Caco-2 (cell line): ENCODE measurements around the gene CCDC102B. TPM values are rescaled to one million over a fixed set of nuclear protein-coding genes. Genes with fewer than 3 reads are reported as not detected.

Source experiments
- BruUV-seq: library from RNA; stranded (reverse); fragments of 400-500 nt; replicated peaks from 2 replicates; lab custom pipeline; 2021; lab: Mats Ljungman, UMichigan
- CTCF ChIA-PET: fragments of 300-600 bp; sonication (Branson Sonifier 250); formaldehyde crosslinking; loops from one replicate; lab custom pipeline; 2022; ENCODE audit warnings: antibody characterized with exemption; lab: Charles Lee
- POLR2A ChIA-PET: fragments of 300-600 bp; sonication (Branson Sonifier 250); formaldehyde crosslinking; loops from one replicate; lab custom pipeline; 2022; ENCODE audit warnings: antibody characterized with exemption; lab: Charles Lee
- DNase-seq, 2 experiments: peaks; one replicate each; pipeline versions ENCODE4 v3.0.0 to v3.0.0-alpha.2; 2020 to 2022
- H3K27me3 ChIP-seq: replicated peaks from 2 replicates; pipeline ENCODE4 v1.6.0; 2011; ENCODE audit warnings: low read length; ENCODE audit not compliant: control insufficient read depth, insufficient read depth
- H3K36me3 ChIP-seq: 2 replicates; pipeline ENCODE4 v1.5.1; 2011; ENCODE audit warnings: low read length; ENCODE audit not compliant: control insufficient read depth, insufficient read depth
- H3K4me1 ChIP-seq: fragments of 250-450 bp; sonication (Bioruptor Pico); 2 replicates; pipeline ENCODE4 v1.5.1; 2020; ENCODE audit warnings: mild to moderate bottlenecking
- H3K4me3 ChIP-seq: 2 replicates; pipeline ENCODE4 v1.5.1; 2011; ENCODE audit warnings: low read depth, mild to moderate bottlenecking, control low read depth, low read length
- H3K9me3 ChIP-seq: fragments of 250-450 bp; sonication (Bioruptor Pico); 2 replicates; pipeline ENCODE4 v1.5.1; 2020; ENCODE audit warnings: mild to moderate bottlenecking, moderate library complexity
- H3K27ac Mint-ChIP-seq: one replicate; pipeline ENCODE4 v1.8.0; 2022; ENCODE audit warnings: mixed read lengths; ENCODE audit not compliant: unreplicated experiment
- H3K27me3 Mint-ChIP-seq: one replicate; pipeline ENCODE4 v1.8.0; 2022; ENCODE audit warnings: mixed read lengths; ENCODE audit not compliant: insufficient read depth, unreplicated experiment
- H3K36me3 Mint-ChIP-seq: one replicate; pipeline ENCODE4 v1.8.0; 2022; ENCODE audit warnings: mild to moderate bottlenecking, mixed read lengths; ENCODE audit not compliant: insufficient read depth, unreplicated experiment
- H3K4me1 Mint-ChIP-seq: one replicate; pipeline ENCODE4 v1.8.0; 2022; ENCODE audit warnings: low read depth, mixed read lengths; ENCODE audit not compliant: unreplicated experiment
- H3K4me3 Mint-ChIP-seq: one replicate; pipeline ENCODE4 v1.8.0; 2022; ENCODE audit warnings: mild to moderate bottlenecking, moderate library complexity, mixed read lengths; ENCODE audit not compliant: unreplicated experiment
- H3K9me3 Mint-ChIP-seq: one replicate; pipeline ENCODE4 v1.8.0; 2022; ENCODE audit warnings: mixed read lengths; ENCODE audit not compliant: unreplicated experiment
- intact Hi-C: fragments of 100-400 bp; cut with micrococcal nuclease; formaldehyde crosslinking; loops from one replicate; pipeline ENCODE4 v1.10.0; 2022; ENCODE audit not compliant: unreplicated experiment
- total RNA-seq: library from RNA; stranded (reverse); gene quantifications from 2 replicates; pipeline ENCODE4 v1.2.3, GENCODE V29; 2022
- TF ChIP-seq, protein P1 (sequence below), 2 experiments: fragments of 200-600 bp in 1 of 2; IDR thresholded peaks; 1 replicate in 1 of 2; 2 replicates in 1 of 2; pipeline versions ENCODE4 v1.5.1 to v1.8.0; 2011 to 2022; ENCODE audit warnings: antibody characterized with exemption in 1 of 2, control low read depth in 1 of 2, inconsistent platforms in 1 of 2, low read depth in 1 of 2, low read length in 1 of 2, mild to moderate bottlenecking in 1 of 2, moderate library complexity in 1 of 2; ENCODE audit not compliant: insufficient read depth in 1 of 2, severe bottlenecking in 1 of 2, unreplicated experiment in 1 of 2

Gene CCDC102B
- total RNA-seq, 1 experiment from 2014 or later: 1.1 TPM

DNA sequence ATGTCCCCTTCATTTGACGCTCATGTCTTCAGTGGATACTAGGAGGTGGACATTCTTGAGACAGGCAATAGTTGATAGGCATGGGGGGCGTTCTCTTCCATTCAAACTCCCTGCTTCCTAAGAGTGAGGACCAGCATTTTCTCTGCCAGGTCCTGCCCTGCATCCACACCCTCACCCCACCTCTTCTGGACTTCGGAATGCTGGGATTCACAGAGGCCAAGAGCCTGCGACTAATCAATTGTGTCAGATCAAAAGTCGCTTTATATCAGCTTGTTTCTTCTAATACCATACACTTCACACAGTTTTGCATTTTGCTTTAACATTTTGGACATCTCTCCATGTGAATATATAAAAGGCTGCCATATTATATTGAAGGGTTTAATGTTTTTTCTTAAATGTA is 210.7 kb downstream of the CCDC102B start:
- intact Hi-C loops: loop anchor here (10.0 kb wide), 1 partner anchor 84 kb away; no protein-coding TSS in a partner anchor
- POLR2A ChIA-PET: no interaction called here
- Mint-ChIP-seq H3K27ac (no peak overlapping the region), H3K9me3 (no peaks in the 10 kb centered on the region), H3K4me1 (no peaks in the 10 kb centered on the region), H3K4me3 (no peak overlapping the region), H3K36me3 (no peaks in the 10 kb centered on the region), H3K27me3 (no peaks in the 10 kb centered on the region)
- Histone ChIP-seq H3K27me3 (no peaks in the 10 kb centered on the region), H3K9me3 (no peaks in the 10 kb centered on the region), H3K4me3 (no peak overlapping the region), H3K4me1 (no peaks in the 10 kb centered on the region), H3K36me3 (no peaks in the 10 kb centered on the region)
- no TSS peak for BruUV-seq
- TF ChIP-seq, protein P1, sequence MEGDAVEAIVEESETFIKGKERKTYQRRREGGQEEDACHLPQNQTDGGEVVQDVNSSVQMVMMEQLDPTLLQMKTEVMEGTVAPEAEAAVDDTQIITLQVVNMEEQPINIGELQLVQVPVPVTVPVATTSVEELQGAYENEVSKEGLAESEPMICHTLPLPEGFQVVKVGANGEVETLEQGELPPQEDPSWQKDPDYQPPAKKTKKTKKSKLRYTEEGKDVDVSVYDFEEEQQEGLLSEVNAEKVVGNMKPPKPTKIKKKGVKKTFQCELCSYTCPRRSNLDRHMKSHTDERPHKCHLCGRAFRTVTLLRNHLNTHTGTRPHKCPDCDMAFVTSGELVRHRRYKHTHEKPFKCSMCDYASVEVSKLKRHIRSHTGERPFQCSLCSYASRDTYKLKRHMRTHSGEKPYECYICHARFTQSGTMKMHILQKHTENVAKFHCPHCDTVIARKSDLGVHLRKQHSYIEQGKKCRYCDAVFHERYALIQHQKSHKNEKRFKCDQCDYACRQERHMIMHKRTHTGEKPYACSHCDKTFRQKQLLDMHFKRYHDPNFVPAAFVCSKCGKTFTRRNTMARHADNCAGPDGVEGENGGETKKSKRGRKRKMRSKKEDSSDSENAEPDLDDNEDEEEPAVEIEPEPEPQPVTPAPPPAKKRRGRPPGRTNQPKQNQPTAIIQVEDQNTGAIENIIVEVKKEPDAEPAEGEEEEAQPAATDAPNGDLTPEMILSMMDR (IDR thresholded peaks at IDR 0.05; ENCODE audit: insufficient read depth in 1 of 2, low read depth in 1 of 2, low read length in 1 of 2, severe bottlenecking in 1 of 2, unreplicated experiment in 1 of 2): no peak
- DNase-seq: no peak
- CTCF ChIA-PET: no interaction called here

DNA sequence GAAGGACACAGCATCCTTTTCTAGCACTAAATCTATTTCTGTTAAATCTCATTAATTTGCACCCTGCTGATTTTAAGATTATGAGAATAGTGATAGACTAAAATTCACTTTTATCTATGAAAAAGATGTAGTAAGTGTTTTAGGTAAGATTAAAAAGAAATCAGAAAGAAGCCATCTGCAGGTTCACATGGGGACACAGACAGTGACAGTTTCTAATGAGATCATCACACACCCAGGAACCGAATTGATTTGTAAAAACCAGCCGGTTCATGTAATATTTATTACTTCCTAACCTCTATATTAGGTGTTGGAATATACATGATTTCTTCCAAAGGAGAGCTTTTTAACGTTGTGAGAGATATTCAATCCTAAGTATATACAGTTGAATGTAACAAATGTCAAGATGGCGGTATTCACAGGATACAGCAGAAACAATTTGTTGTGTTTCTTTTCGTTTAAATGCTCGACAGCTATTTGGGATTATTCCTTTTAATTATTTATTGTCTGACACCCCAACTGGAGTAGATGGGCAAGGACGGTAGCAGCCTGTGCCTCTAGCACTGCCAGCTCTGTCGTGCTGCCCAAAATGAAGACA is 223.4 kb downstream of the CCDC102B start:
- no peak overlapping the region for H3K4me3 Mint-ChIP-seq
- CTCF ChIA-PET: no interaction called here
- H3K27me3 Mint-ChIP-seq: no peaks in the 10 kb centered on the region
- no peaks in the 10 kb centered on the region for H3K9me3 Mint-ChIP-seq
- no peaks in the 10 kb centered on the region for H3K36me3 ChIP-seq
- no TSS peak for BruUV-seq
- TF ChIP-seq, protein P1 (IDR thresholded peaks at IDR 0.05; ENCODE audit: insufficient read depth in 1 of 2, low read depth in 1 of 2, low read length in 1 of 2, severe bottlenecking in 1 of 2, unreplicated experiment in 1 of 2): no peak
- H3K27me3 ChIP-seq: no peaks in the 10 kb centered on the region
- H3K9me3 ChIP-seq: no peaks in the 10 kb centered on the region
- H3K4me1 ChIP-seq: no peaks in the 10 kb centered on the region
- POLR2A ChIA-PET: no interaction called here
- no peak for DNase-seq
- intact Hi-C loops: no loop called here
- H3K27ac Mint-ChIP-seq: no peak overlapping the region
- H3K4me1 Mint-ChIP-seq: no peaks in the 10 kb centered on the region
- no peaks in the 10 kb centered on the region for H3K36me3 Mint-ChIP-seq
- no peak overlapping the region for H3K4me3 ChIP-seq

DNA sequence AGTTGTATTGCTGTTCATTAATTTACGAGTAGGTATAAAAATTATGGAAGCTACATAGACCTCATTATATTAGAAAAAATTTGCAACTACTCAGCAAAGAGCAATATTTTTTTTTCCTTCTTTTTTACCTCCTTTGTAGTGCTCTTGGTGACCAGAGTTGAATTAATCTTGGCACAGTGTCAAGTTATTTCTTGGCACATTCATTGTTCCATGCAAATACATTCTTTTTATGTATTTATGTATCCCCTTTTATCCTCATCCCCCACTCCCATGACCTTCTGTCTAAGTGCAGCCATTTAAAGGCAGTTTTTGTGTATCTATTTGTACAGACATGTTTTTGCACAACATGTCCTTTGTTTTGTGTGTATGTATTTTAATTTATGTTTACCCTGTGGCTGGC is 224.5 kb downstream of the CCDC102B start:
- H3K4me3 Mint-ChIP-seq: no peak overlapping the region
- H3K27ac Mint-ChIP-seq: no peak overlapping the region
- no peak for DNase-seq
- no TSS peak for BruUV-seq
- H3K4me1 Mint-ChIP-seq: no peaks in the 10 kb centered on the region
- no peaks in the 10 kb centered on the region for H3K4me1 ChIP-seq
- TF ChIP-seq, protein P1 (IDR thresholded peaks at IDR 0.05; ENCODE audit: insufficient read depth in 1 of 2, low read depth in 1 of 2, low read length in 1 of 2, severe bottlenecking in 1 of 2, unreplicated experiment in 1 of 2): no peak
- ChIA-PET CTCF (no interaction called here), POLR2A (no interaction called here)
- H3K9me3 ChIP-seq: no peaks in the 10 kb centered on the region
- no peaks in the 10 kb centered on the region for H3K36me3 Mint-ChIP-seq
- H3K27me3 Mint-ChIP-seq: no peaks in the 10 kb centered on the region
- H3K9me3 Mint-ChIP-seq: no peaks in the 10 kb centered on the region
- intact Hi-C loops: no loop called here
- H3K4me3 ChIP-seq: no peak overlapping the region
- H3K27me3 ChIP-seq: no peaks in the 10 kb centered on the region
- H3K36me3 ChIP-seq: no peaks in the 10 kb centered on the region
